GM21717 (cell line): Measurements from ENCODE around the gene TULP4.
A peak's percentile ranks its signal among the peaks of the same experiment; 100 is the strongest.
"Not testable (repeated sequence)": the region's sequence is repeated elsewhere in the genome, so short reads cannot be mapped to it uniquely, and the experiment has no call there.

Experiments
- ATAC-seq: cut with Tn5 transposase; IDR thresholded peaks from one replicate; pipeline ENCODE4 v1.9.1; 2021; ENCODE audit warnings: mild to moderate bottlenecking, moderate library complexity; ENCODE audit not compliant: unreplicated experiment

Gene TULP4

DNA sequence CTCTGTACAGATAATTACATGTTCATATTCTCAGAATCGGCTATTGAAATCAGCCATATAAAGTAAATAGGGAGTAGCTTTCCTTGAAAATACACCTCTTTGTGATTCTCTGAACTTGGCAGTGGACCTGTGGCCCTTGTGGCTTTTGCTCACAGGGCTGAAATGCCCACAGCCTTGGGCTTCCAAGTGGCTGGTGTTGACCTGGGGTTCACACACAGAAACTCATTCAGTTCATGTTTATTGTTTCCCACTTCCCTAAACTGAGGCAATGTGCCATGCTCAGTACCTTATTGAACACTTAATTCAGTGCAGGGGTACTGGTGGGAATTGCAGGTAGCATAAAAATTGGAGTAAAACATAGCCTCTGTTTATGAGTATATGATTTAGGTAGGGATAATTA, 19.1 kb upstream of the TULP4 start:
- no peak for ATAC-seq

GRCh38 chr6:158295976-158296853, 16.1 kb upstream of the TULP4 start:
- ATAC-seq = not testable (repeated sequence)

DNA sequence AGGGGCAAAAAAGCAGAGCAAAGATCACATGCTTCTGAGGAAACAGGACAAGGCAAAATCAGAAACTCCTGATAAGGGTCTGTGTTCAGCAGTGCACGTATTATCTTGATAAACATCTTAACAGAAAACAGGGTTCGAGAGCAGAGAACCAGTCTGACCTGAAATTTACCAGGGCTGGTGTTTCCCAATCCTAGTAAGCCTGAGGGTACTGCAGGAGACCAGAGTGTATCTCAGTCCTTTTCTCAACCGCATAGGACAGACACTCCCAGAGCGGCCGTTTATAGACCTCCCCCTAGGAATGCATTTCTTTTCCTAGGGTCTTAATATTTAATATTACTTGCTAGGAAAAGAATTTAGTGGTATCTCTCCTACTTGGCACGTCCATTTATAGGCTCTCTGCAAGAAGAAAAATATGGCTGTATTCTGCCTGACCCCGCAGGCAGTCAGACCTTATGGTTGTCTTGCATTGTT, 15.4 kb upstream of the TULP4 start:
- ATAC-seq = not testable (repeated sequence)

- not testable (repeated sequence) for ATAC-seq
Observed at GRCh38 chr6:158297657-158298056, 14.6 kb upstream of the TULP4 start.

- ATAC-seq = not testable (repeated sequence)
Observed at GRCh38 chr6:158300306-158301143, 11.7 kb upstream of the TULP4 start.

- ATAC-seq = not testable (repeated sequence)
Observed at GRCh38 chr6:158301561-158301960, 10.7 kb upstream of the TULP4 start.

GRCh38 chr6:158302195-158302796, 10.0 kb upstream of the TULP4 start:
- ATAC-seq = not testable (repeated sequence)

DNA sequence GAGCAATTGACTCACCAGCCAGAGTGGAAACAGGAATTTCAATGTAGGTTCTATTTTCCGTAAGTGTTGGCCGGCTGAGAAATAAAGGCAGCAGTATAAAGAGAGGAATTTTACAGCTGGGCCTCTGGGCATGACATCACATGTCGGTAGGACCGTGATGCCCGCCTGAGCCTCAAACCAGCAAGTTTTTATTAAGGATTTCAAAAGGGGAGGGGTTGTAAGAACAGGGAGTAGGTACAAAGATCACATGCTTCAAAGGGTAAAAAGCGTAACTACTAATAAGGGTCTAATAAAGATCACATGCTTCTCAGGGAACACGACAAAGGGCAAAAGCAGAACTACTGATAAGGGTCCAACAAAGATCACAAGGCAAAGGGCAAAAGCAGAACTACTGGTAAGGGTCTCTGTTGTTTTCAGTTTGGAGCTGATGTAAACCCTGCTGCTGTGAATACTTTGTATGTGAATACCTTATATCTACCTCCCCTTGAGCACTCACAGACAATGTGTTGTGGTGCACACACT, 9.0 kb upstream of the TULP4 start:
- no peak for ATAC-seq

DNA sequence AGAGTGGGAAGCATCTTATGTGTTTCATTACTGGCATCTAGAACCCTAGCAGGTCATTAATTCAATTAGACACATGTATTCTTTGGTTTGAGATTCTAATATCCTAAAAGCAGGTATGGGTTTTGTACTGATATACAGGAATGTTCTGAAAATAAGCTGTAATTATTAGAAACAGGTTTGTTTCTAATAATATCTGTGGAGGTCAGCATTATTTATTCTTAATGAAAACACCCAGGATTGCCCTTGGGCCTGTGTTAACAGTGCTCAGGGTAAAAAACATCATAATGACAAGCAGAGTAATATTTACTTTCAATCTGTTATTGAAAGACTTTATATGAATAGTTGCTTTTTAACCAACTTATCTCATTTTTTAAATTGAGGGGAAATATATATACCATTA, 8.0 kb upstream of the TULP4 start:
- ATAC-seq = no peak

GRCh38 chr6:158309814-158310213, 2.5 kb upstream of the TULP4 start:
- ATAC-seq = no peak

- ATAC-seq = no peak
Observed at GRCh38 chr6:158311193-158311592, 1.1 kb upstream of the TULP4 start.

DNA sequence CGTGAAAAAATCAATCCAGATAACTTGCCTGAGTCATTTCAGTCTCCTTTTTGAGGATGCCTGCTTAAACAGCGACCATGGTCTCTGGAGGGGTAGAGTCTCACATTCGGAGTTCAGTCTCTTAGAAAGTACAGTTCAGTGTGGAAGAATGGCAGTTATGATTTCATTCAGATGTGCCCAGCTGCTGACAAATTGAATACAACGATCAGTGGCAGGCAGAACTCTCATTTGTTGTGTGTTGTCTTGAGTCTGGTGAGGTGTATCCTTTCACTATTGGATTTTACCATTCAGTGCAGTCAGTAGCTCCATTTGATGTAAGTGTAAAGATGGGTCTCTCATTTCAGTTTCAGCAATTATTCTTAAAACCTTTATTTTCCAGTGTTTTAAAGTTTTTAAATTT, 639 bp upstream of the TULP4 start:
- no peak for ATAC-seq

GRCh38 chr6:158312672-158313397, 570 bp downstream of the TULP4 start:
- ATAC-seq = no peak

GRCh38 chr6:158313989-158314388, 1.7 kb downstream of the TULP4 start:
- peak; percentile 45 for ATAC-seq

DNA sequence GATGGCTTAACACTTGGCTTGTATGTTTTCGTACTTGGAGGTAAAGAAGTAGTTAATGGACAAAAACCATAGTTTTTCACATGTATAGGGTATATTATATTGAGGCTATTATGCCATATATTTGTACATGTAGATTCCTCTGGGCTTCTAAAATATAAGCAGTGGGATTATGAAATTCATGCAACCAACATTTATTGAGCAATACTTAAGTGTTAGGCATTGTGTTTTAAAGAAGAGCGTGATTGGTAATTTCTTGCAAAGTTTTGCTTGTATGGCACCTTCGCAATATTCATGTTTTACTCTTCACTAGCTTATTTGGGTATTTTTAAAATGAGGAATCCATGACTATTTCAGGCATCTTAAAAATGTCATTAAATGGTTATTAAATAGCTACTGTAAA, 2.5 kb downstream of the TULP4 start:
- no peak for ATAC-seq

GRCh38 chr6:158316022-158316421, 3.8 kb downstream of the TULP4 start:
- no peak for ATAC-seq

- ATAC-seq = no peak
Observed at GRCh38 chr6:158321960-158322359, 9.7 kb downstream of the TULP4 start.

GRCh38 chr6:158322400-158322723, 10.1 kb downstream of the TULP4 start:
- ATAC-seq = no peak

DNA sequence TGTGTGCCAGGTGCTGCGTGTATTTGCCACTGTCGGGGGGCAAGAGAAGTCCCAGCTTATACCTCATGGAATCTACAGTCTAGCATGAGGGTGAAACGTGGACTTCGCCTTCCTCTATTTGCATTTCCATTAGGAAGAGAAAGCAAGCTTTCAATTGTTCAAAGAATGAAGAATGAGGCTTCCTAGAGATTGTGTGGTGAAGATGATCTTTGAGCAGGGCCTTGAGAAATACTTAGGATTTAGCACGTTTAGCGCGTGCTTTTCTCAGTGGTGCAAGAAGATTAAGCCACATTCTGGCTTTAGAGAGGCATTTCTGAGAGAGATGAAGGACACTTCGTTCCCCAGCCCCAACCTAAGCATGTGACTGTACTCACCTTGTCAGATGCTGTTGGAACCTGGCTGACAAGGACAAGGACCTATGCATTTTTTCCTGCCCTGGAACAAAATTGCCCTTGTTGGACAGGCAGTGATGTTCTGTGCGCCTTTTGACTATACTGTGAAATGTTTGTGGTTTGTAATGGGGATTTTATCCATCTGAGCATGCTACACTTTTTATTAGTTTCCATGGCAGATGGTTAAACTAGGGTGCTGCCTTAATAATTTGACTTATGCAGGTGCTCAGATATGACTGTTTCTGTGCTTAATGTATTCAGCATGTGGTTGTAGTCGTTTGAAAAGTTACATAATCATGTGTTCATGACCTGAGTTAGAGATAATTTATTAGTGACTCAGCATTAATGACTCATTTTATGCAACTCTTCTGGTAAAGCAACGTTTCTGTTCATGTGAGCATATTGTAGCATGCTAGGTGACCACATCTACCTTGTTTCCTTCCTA, 10.7 kb downstream of the TULP4 start:
- peak; percentile 64 for ATAC-seq

DNA sequence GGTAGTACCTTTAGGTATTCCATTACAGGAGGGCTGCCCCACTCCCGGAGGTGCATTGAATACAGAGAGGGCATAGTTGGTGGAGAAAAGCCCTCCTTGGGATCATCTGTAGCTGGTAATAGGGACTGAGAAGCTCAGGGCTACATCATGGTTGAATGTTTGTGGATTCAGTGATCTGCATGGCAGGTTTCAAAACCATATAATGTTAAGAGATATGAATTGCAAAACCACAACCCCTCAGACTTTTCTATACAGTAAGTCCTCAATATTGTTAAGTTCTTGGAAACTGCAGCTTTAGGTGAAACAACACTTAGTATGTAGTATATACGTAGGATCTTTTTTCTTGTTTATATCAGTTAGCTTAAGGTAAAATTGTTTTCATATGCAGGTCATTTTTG, 11.3 kb downstream of the TULP4 start:
- ATAC-seq = peak; percentile 37
